Neural cell (in vitro differentiated cells): ENCODE results near the gene CIITA. TPM values are rescaled to one million over a fixed set of nuclear protein-coding genes. Genes with fewer than 3 reads are reported as not detected.

ENCODE experiments used
- H2AFZ ChIP-seq: fragments of 200-600, 300-800 bp; sonication (generic), shearing (Covaris generic); 2 replicates; pipeline ENCODE4 v1.6.0; 2014; ENCODE audit warnings: low read depth, mild to moderate bottlenecking, antibody characterized with exemption, low read length, moderate library complexity
- H3F3A ChIP-seq: fragments of 200-600 bp; shearing (Covaris generic); 2 replicates; pipeline ENCODE4 v1.6.1; 2016; ENCODE audit warnings: mild to moderate bottlenecking, moderate library complexity, mixed read lengths, antibody characterized with exemption, low read length; ENCODE audit not compliant: insufficient read depth, poor library complexity, severe bottlenecking
- H3K27ac ChIP-seq: fragments of 200-600, 300-800 bp; sonication (generic), shearing (Covaris generic); 2 replicates; pipeline ENCODE4 v1.5.1; 2014; ENCODE audit warnings: mild to moderate bottlenecking, low read length, moderate library complexity
- H3K27me3 ChIP-seq: fragments of 300-800, 200-600 bp; sonication (generic), shearing (Covaris generic); 2 replicates; pipeline ENCODE4 v1.6.0; 2014; ENCODE audit warnings: mild to moderate bottlenecking, low read depth, low read length, moderate library complexity; ENCODE audit not compliant: insufficient read depth
- H3K36me3 ChIP-seq: fragments of 300-800, 200-600 bp; sonication (generic), shearing (Covaris generic); 2 replicates; pipeline ENCODE4 v1.5.1; 2014; ENCODE audit warnings: mild to moderate bottlenecking, antibody characterized with exemption, low read length, moderate library complexity; ENCODE audit not compliant: insufficient read depth
- H3K4me2 ChIP-seq: fragments of 300-800, 200-600 bp; sonication (generic), shearing (Covaris generic); 2 replicates; pipeline ENCODE4 v1.6.0; 2014; ENCODE audit warnings: mild to moderate bottlenecking, low read length
- H3K4me3 ChIP-seq: fragments of 300-800, 200-600 bp; sonication (generic), shearing (Covaris generic); 2 replicates; pipeline ENCODE4 v1.5.1; 2014; ENCODE audit warnings: mild to moderate bottlenecking, low read length, moderate library complexity
- H3K79me2 ChIP-seq: fragments of 200-600 bp; shearing (Covaris generic); replicated peaks from 2 replicates; pipeline ENCODE4 v1.6.0; 2014; ENCODE audit warnings: mild to moderate bottlenecking, low read length, moderate library complexity; ENCODE audit not compliant: insufficient read depth
- H3K9ac ChIP-seq: fragments of 300-800, 200-600 bp; sonication (generic), shearing (Covaris generic); 2 replicates; pipeline ENCODE4 v1.6.1; 2016; ENCODE audit warnings: mild to moderate bottlenecking, low read length, mixed read lengths
- H3K9me2 ChIP-seq: fragments of 200-600 bp; shearing (Covaris generic); 2 replicates; pipeline ENCODE4 v1.6.1; 2016; ENCODE audit warnings: mild to moderate bottlenecking, low read length, mixed read lengths; ENCODE audit not compliant: insufficient read depth
- H3K9me3 ChIP-seq: fragments of 200-600, 300-800 bp; sonication (generic), shearing (Covaris generic); 2 replicates; pipeline ENCODE4 v1.6.1; 2016; ENCODE audit warnings: mild to moderate bottlenecking, mixed run types, low read length, moderate library complexity, mixed read lengths
- H4K20me1 ChIP-seq: fragments of 200-600 bp; shearing (Covaris generic); 2 replicates; pipeline ENCODE4 v1.6.1; 2016; ENCODE audit warnings: mild to moderate bottlenecking, mixed run types; ENCODE audit not compliant: insufficient read depth
- EP300 ChIP-seq: fragments of 450-650 bp; conservative IDR thresholded peaks from 2 replicates; pipeline ENCODE4 v1.6.1; 2014; ENCODE audit warnings: antibody characterized with exemption, mild to moderate bottlenecking, moderate library complexity; ENCODE audit not compliant: poor library complexity, severe bottlenecking
- EZH2 ChIP-seq: fragments of 200-600, 300-800 bp; shearing (Covaris generic), sonication (generic); IDR thresholded peaks from 2 replicates; pipeline ENCODE4 v1.6.1; 2014; ENCODE audit warnings: antibody characterized with exemption, low read length, borderline replicate concordance, mild to moderate bottlenecking; ENCODE audit not compliant: insufficient read depth, poor library complexity, severe bottlenecking
- MXI1 ChIP-seq: fragments of 450-650 bp; conservative IDR thresholded peaks from 2 replicates; pipeline ENCODE4 v1.6.1; 2014; ENCODE audit warnings: antibody characterized with exemption, mild to moderate bottlenecking; ENCODE audit not compliant: poor library complexity, severe bottlenecking
- POLR2AphosphoS5 ChIP-seq: IDR thresholded peaks from 2 replicates; pipeline ENCODE4 v1.6.1; 2012
- RAD21 ChIP-seq: fragments of 450-650 bp; conservative IDR thresholded peaks from 2 replicates; pipeline ENCODE4 v1.6.1; 2014; ENCODE audit warnings: antibody characterized with exemption, mild to moderate bottlenecking, moderate library complexity
- SMC3 ChIP-seq: fragments of 450-650 bp; conservative IDR thresholded peaks from 2 replicates; pipeline ENCODE4 v1.6.1; 2014; ENCODE audit warnings: antibody characterized with exemption, mild to moderate bottlenecking, moderate library complexity; ENCODE audit not compliant: poor library complexity
- TAF1 ChIP-seq: IDR thresholded peaks from 2 replicates; pipeline ENCODE4 v1.6.1; 2012; ENCODE audit warnings: low read depth
- polyA plus RNA-seq: library from polyadenylated mRNA; depleted of rRNA; stranded (reverse); fragments of >200 nt; gene quantifications from 2 replicates; pipeline ENCODE4 v1.2.3, GENCODE V29; 2014
- TF ChIP-seq, protein P1 (sequence below): IDR thresholded peaks from 2 replicates; pipeline ENCODE4 v1.6.1; 2012; ENCODE audit warnings: borderline replicate concordance
- TF ChIP-seq, protein P2 (sequence below): fragments of 450-650 bp; IDR thresholded peaks from 2 replicates; pipeline ENCODE4 v1.5.1; 2014; ENCODE audit warnings: antibody characterized with exemption, mild to moderate bottlenecking, moderate library complexity; ENCODE audit not compliant: poor library complexity, severe bottlenecking

Gene CIITA
- polyA plus RNA-seq, 1 donor from 2014 or later, result not detected

DNA sequence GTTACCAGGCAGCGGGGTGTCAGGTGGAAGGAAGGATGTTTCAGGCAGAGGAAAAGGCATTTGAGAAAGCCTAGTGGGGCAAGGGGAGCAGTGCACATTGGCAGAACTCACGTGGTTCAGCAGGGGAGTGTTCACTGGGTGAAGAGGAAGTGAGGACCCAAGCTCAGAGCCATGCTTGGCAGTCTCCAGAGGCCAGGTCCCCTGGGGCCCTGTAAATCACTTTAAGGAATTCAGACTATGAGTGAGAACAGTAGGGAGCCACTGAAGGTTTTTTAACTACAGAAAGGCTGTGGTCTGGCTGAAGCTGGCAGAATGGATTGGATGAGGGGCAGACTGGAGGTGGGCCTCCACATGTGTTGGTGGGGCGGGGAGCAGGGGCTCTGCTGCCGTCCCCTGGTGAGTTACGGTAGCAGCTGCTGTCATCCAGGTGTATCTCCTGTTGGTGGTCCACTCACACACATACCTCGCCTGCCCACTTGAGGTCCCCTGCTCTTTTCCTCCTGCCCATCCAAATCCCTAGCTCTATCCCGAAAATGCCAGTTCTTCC is 72.5 kb downstream of the CIITA start:
- Histone ChIP-seq H2AFZ (no peak overlapping the region), H3K27me3 (no peaks in the 10 kb centered on the region), H4K20me1 (no peaks in the 10 kb centered on the region), H3K9ac (no peak overlapping the region), H3K79me2 (peaks cover 17% of the 10 kb centered on the region), H3K4me3 (no peak overlapping the region), H3F3A (no peaks in the 10 kb centered on the region), H3K9me3 (no peaks in the 10 kb centered on the region), H3K36me3 (no peaks in the 10 kb centered on the region), H3K27ac (no peak overlapping the region), H3K4me2 (no peak overlapping the region), H3K9me2 (no peaks in the 10 kb centered on the region)
- TF ChIP-seq SMC3 (no peak), RAD21 (no peak), POLR2AphosphoS5 (no peak), TAF1 (no peak), EZH2 (no peak), EP300 (no peak), MXI1 (no peak)
- TF ChIP-seq, protein P1, sequence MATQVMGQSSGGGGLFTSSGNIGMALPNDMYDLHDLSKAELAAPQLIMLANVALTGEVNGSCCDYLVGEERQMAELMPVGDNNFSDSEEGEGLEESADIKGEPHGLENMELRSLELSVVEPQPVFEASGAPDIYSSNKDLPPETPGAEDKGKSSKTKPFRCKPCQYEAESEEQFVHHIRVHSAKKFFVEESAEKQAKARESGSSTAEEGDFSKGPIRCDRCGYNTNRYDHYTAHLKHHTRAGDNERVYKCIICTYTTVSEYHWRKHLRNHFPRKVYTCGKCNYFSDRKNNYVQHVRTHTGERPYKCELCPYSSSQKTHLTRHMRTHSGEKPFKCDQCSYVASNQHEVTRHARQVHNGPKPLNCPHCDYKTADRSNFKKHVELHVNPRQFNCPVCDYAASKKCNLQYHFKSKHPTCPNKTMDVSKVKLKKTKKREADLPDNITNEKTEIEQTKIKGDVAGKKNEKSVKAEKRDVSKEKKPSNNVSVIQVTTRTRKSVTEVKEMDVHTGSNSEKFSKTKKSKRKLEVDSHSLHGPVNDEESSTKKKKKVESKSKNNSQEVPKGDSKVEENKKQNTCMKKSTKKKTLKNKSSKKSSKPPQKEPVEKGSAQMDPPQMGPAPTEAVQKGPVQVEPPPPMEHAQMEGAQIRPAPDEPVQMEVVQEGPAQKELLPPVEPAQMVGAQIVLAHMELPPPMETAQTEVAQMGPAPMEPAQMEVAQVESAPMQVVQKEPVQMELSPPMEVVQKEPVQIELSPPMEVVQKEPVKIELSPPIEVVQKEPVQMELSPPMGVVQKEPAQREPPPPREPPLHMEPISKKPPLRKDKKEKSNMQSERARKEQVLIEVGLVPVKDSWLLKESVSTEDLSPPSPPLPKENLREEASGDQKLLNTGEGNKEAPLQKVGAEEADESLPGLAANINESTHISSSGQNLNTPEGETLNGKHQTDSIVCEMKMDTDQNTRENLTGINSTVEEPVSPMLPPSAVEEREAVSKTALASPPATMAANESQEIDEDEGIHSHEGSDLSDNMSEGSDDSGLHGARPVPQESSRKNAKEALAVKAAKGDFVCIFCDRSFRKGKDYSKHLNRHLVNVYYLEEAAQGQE, result no peak
- TF ChIP-seq, protein P2, sequence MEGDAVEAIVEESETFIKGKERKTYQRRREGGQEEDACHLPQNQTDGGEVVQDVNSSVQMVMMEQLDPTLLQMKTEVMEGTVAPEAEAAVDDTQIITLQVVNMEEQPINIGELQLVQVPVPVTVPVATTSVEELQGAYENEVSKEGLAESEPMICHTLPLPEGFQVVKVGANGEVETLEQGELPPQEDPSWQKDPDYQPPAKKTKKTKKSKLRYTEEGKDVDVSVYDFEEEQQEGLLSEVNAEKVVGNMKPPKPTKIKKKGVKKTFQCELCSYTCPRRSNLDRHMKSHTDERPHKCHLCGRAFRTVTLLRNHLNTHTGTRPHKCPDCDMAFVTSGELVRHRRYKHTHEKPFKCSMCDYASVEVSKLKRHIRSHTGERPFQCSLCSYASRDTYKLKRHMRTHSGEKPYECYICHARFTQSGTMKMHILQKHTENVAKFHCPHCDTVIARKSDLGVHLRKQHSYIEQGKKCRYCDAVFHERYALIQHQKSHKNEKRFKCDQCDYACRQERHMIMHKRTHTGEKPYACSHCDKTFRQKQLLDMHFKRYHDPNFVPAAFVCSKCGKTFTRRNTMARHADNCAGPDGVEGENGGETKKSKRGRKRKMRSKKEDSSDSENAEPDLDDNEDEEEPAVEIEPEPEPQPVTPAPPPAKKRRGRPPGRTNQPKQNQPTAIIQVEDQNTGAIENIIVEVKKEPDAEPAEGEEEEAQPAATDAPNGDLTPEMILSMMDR, result no peak

DNA sequence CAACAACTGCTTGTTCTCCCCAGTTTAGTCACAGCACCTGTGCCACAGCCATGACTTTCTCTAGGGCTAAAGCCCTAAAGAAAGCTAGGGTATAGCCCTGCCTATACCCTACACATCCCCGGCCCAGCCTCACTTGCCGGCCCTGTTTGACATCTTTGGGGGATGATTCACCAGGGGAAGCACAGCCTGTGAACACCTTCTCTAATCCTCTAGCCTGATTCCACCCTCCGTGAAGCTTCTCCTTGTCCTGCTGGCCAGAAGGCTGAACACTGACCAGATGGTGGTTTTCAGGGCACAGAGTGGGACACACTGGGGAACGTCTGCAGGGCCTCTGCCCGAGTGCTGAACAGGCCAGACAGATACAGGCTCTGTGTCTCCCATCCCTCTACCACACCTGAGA is 73.4 kb downstream of the CIITA start:
- Histone ChIP-seq H3K79me2 (peaks cover 10% of the 10 kb centered on the region), H3F3A (no peaks in the 10 kb centered on the region)

More for the DNA sequence above, 73.4 kb downstream of the CIITA start:
- H2AFZ ChIP-seq, result no peak overlapping the region
- TF ChIP-seq MXI1 (no peak), EZH2 (no peak), EP300 (no peak), TAF1 (no peak), POLR2AphosphoS5 (no peak), RAD21 (no peak), SMC3 (no peak)
- TF ChIP-seq, protein P1, result no peak
- TF ChIP-seq, protein P2, result no peak
- no peak overlapping the region for H3K4me2 ChIP-seq
- no peaks in the 10 kb centered on the region for H4K20me1 ChIP-seq
- H3K9me3 ChIP-seq, result no peaks in the 10 kb centered on the region
- no peaks in the 10 kb centered on the region for H3K27me3 ChIP-seq
- H3K27ac ChIP-seq, result no peak overlapping the region
- no peaks in the 10 kb centered on the region for H3K36me3 ChIP-seq
- no peaks in the 10 kb centered on the region for H3K9me2 ChIP-seq
- H3K4me3 ChIP-seq, result no peak overlapping the region
- no peak overlapping the region for H3K9ac ChIP-seq
